ENCODE measurements around the gene EIF5AL1.
"Not testable (repeated sequence)": the region's sequence is repeated elsewhere in the genome, so short reads cannot be mapped to it uniquely, and the experiment has no call there.

DNA sequence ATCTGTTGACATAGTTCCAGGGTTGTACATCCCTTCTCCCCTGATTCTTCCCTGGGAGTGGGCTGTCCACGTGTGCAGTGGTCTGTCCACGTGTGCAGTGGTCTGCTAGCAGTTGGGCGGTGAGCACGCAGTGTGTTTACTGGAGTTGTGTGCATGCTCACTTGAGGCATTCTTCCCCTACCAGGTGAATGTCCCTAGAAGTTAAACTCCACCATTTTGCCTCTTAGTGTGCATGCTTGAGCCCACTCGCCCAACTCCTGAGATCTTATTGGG is 21.5 kb downstream of the EIF5AL1 start:
- not testable (repeated sequence) for TF ChIP-seq EZH2 (IDR thresholded peaks at IDR 0.05; ENCODE audit: borderline replicate concordance, insufficient read depth, low read depth, low read length, poor library complexity, severe bottlenecking)
- TF ChIP-seq, protein P1, sequence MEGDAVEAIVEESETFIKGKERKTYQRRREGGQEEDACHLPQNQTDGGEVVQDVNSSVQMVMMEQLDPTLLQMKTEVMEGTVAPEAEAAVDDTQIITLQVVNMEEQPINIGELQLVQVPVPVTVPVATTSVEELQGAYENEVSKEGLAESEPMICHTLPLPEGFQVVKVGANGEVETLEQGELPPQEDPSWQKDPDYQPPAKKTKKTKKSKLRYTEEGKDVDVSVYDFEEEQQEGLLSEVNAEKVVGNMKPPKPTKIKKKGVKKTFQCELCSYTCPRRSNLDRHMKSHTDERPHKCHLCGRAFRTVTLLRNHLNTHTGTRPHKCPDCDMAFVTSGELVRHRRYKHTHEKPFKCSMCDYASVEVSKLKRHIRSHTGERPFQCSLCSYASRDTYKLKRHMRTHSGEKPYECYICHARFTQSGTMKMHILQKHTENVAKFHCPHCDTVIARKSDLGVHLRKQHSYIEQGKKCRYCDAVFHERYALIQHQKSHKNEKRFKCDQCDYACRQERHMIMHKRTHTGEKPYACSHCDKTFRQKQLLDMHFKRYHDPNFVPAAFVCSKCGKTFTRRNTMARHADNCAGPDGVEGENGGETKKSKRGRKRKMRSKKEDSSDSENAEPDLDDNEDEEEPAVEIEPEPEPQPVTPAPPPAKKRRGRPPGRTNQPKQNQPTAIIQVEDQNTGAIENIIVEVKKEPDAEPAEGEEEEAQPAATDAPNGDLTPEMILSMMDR (IDR thresholded peaks at IDR 0.05): not testable (repeated sequence)
